OCI-LY7 (cell line): ENCODE data around the gene ACACB.

Experiments
- CTCF ChIP-seq: fragments of 200-600 bp; sonication (generic); conservative IDR thresholded peaks from 2 replicates; pipeline ENCODE4 v1.5.1; 2014; ENCODE audit warnings: mild to moderate bottlenecking, antibody characterized with exemption, low read length, moderate library complexity, mixed read lengths
- EZH2phosphoT487 ChIP-seq: fragments of 200-600 bp; sonication (generic); IDR thresholded peaks from 2 replicates; pipeline ENCODE4 v1.6.1; 2018; ENCODE audit warnings: low read depth, borderline replicate concordance, mild to moderate bottlenecking, mixed run types, antibody characterized with exemption, low read length, moderate library complexity, mixed read lengths

DNA sequence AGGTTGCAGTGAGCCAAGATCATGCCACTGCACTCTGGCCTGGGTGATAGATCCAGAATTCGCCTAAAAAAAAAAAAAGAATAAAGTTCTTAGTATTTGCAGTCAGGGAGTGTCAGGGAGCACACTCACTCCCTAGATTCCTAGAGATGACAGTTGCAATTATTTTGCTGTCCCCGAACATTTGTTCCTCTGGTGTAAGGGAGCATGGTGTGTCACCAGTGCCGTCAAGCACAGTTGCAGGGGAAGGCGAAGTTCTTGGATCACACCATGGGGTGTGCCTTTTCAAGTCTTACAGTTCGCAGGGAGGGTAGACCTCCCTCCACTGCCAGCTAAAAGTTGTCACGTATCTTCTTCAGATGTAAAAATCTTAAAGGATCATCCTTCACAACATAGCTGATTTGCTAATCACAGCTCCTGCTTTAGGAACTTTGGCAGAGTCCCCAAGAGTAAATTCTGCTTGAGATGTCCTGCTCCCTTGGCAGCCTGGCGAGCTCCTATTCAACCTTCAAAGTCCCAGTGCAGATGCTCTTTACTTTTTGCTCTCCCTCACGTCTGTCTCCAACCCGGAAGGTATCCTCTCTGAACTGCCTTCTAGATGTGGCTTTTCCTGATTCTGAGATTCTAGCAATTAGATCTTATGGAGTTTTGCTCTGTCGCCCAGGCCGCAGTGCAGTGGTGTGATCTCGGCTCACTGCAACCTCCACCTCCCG lies 11.3 kb downstream of the ACACB start:
- TF ChIP-seq CTCF (no peak), EZH2phosphoT487 (no peak)
